H1 (cell line): ENCODE data around the gene SPATA13. TPM values are rescaled to one million over a fixed set of nuclear protein-coding genes. Genes with fewer than 3 reads are reported as not detected.

Source experiments
- CTCF ChIA-PET: fragments of 300-600 bp; sonication (Branson Sonifier 250); formaldehyde crosslinking; loops from one replicate; lab custom pipeline; 2021; ENCODE audit not compliant: partially characterized antibody; lab: Charles Lee
- POLR2A ChIA-PET: fragments of 300-600 bp; sonication (Branson Sonifier 250); formaldehyde crosslinking; loops from one replicate; lab custom pipeline; 2021; ENCODE audit warnings: inconsistent platforms; ENCODE audit not compliant: partially characterized antibody; lab: Charles Lee
- DNase-seq, 2 experiments: peaks; one replicate each; pipeline versions ENCODE4 v3.0.0 to v3.0.0-alpha.2; 2010 to 2022; ENCODE audit warnings: low spot score in 2 of 2, low read depth in 1 of 2, mixed read lengths in 1 of 2
- FAIRE-seq: peaks from 2 replicates; lab custom pipeline; 2011; peaks lifted over from hg19 to GRCh38; lab: Jason Lieb, UNC
- H2AFZ ChIP-seq: 2 replicates; pipeline ENCODE4 v1.8.1; 2012; ENCODE audit warnings: low read length, inconsistent platforms
- H2AK5ac ChIP-seq: 2 replicates; pipeline ENCODE4 v1.6.1; 2013; ENCODE audit warnings: low read depth, low read length
- H2BK120ac ChIP-seq: replicated peaks from 2 replicates; pipeline ENCODE3; 2013; ENCODE audit warnings: low read depth, low read length, inconsistent platforms
- H2BK12ac ChIP-seq: 2 replicates; pipeline ENCODE4 v1.6.1; 2013; ENCODE audit warnings: low read depth, low read length
- H2BK15ac ChIP-seq: 2 replicates; pipeline ENCODE4 v1.6.1; 2013; ENCODE audit warnings: low read length
- H2BK20ac ChIP-seq: 2 replicates; pipeline ENCODE4 v1.6.1; 2013; ENCODE audit warnings: low read length
- H2BK5ac ChIP-seq: 2 replicates; pipeline ENCODE4 v1.6.1; 2013; ENCODE audit warnings: low read depth, low read length
- H3K14ac ChIP-seq: 2 replicates; pipeline ENCODE4 v1.6.1; 2013; ENCODE audit warnings: inconsistent platforms; ENCODE audit not compliant: insufficient read length
- H3K18ac ChIP-seq: 2 replicates; pipeline ENCODE4 v1.6.1; 2013; ENCODE audit warnings: low read length; ENCODE audit errors: extremely low read depth
- H3K23ac ChIP-seq: 2 replicates; pipeline ENCODE4 v1.6.1; 2013; ENCODE audit warnings: inconsistent platforms; ENCODE audit not compliant: insufficient read length
- H3K23me2 ChIP-seq: 2 replicates; pipeline ENCODE4 v1.6.1; 2013; ENCODE audit warnings: low read depth, low read length
- H3K27ac ChIP-seq: 2 replicates; pipeline ENCODE4 v1.6.1; 2011; ENCODE audit warnings: low read depth, low read length, inconsistent platforms
- H3K27me3 ChIP-seq, 4 experiments: replicated peaks in 1 of 4; 1 replicate in 1 of 4; 2 replicates in 3 of 4; pipeline versions ENCODE4 v1.6.1 to v1.8.1; 2011 to 2013; ENCODE audit warnings: low read length in 3 of 4, mild to moderate bottlenecking in 3 of 4, inconsistent platforms in 2 of 4, mixed read lengths in 2 of 4, moderate library complexity in 1 of 4; ENCODE audit not compliant: control insufficient read depth in 3 of 4, insufficient read depth in 3 of 4; ENCODE audit errors: extremely low read depth in 1 of 4
- H3K36me3 ChIP-seq, 4 experiments: 2 replicates each; pipeline versions ENCODE4 v1.6.1 to v1.8.1; 2011 to 2013; ENCODE audit warnings: mild to moderate bottlenecking in 4 of 4, low read length in 3 of 4, moderate library complexity in 2 of 4, control low read depth in 1 of 4, inconsistent platforms in 1 of 4; ENCODE audit not compliant: insufficient read depth in 4 of 4, control insufficient read depth in 2 of 4
- H3K4ac ChIP-seq: replicated peaks from 2 replicates; pipeline ENCODE3; 2013; ENCODE audit warnings: low read length, low read depth, mixed read lengths, inconsistent platforms; ENCODE audit not compliant: insufficient read length
- H3K4me1 ChIP-seq, 4 experiments: replicated peaks in 1 of 4; 1 replicate in 1 of 4; 2 replicates in 3 of 4; pipeline versions ENCODE4 v1.6.1 to v1.8.1; 2011 to 2013; ENCODE audit warnings: low read length in 3 of 4, inconsistent platforms in 2 of 4, mixed read lengths in 1 of 4; ENCODE audit not compliant: insufficient read depth in 4 of 4, control insufficient read depth in 3 of 4
- H3K4me2 ChIP-seq, 2 experiments: 2 replicates each; pipeline versions ENCODE4 v1.6.1 to v1.8.1; 2011 to 2013; ENCODE audit warnings: low read depth in 2 of 2, low read length in 2 of 2, control low read depth in 1 of 2, inconsistent platforms in 1 of 2, mild to moderate bottlenecking in 1 of 2; ENCODE audit not compliant: insufficient read depth in 1 of 2
- H3K4me3 ChIP-seq, 4 experiments: fragments of 200-600, 300-600 bp in 1 of 4; sonication (generic), shearing (Covaris generic), sonication (Bioruptor Twin) in 1 of 4; 2 replicates each; pipeline versions ENCODE4 v1.5.1 to v1.8.1; 2011 to 2016; ENCODE audit warnings: low read length in 4 of 4, low read depth in 3 of 4, control low read depth in 2 of 4, inconsistent platforms in 2 of 4, mild to moderate bottlenecking in 2 of 4, mixed read lengths in 1 of 4, moderate library complexity in 1 of 4; ENCODE audit not compliant: insufficient read depth in 2 of 4; ENCODE audit errors: extremely low read depth in 1 of 4
- H3K56ac ChIP-seq: replicated peaks from 2 replicates; pipeline ENCODE3; 2013; ENCODE audit warnings: low read depth, mild to moderate bottlenecking, mixed read lengths, low read length, inconsistent platforms; ENCODE audit not compliant: insufficient read length
- H3K79me1 ChIP-seq: 2 replicates; pipeline ENCODE4 v1.6.1; 2013; ENCODE audit warnings: low read depth, low read length, control low read depth
- H3K79me2 ChIP-seq, 2 experiments: 2 replicates each; pipeline versions ENCODE4 v1.6.1 to v1.8.1; 2012 to 2013; ENCODE audit warnings: low read length in 2 of 2, mild to moderate bottlenecking in 2 of 2, inconsistent platforms in 1 of 2; ENCODE audit not compliant: insufficient read depth in 2 of 2, control insufficient read depth in 1 of 2
- H3K9ac ChIP-seq, 4 experiments: replicated peaks in 1 of 4; 1 replicate in 1 of 4; 2 replicates in 3 of 4; pipeline versions ENCODE4 v1.6.1 to v1.8.1; 2011 to 2013; ENCODE audit warnings: low read depth in 3 of 4, low read length in 3 of 4, control low read depth in 2 of 4, mild to moderate bottlenecking in 2 of 4, moderate library complexity in 2 of 4, inconsistent platforms in 1 of 4; ENCODE audit errors: extremely low read depth in 1 of 4
- H3K9me3 ChIP-seq, 2 experiments: 2 replicates each; pipeline versions ENCODE4 v1.6.1 to v1.8.1; 2012 to 2013; ENCODE audit warnings: mild to moderate bottlenecking in 2 of 2, moderate library complexity in 2 of 2, control low read depth in 1 of 2, inconsistent platforms in 1 of 2, low read depth in 1 of 2, low read length in 1 of 2, mixed read lengths in 1 of 2; ENCODE audit not compliant: insufficient read depth in 2 of 2
- H4K20me1 ChIP-seq, 2 experiments: replicated peaks in 1 of 2; 2 replicates each; pipeline versions ENCODE3 to v1.8.1; 2011 to 2013; ENCODE audit warnings: inconsistent platforms in 2 of 2, low read length in 2 of 2, mild to moderate bottlenecking in 1 of 2; ENCODE audit not compliant: insufficient read depth in 2 of 2, control insufficient read depth in 1 of 2
- H4K5ac ChIP-seq: 2 replicates; pipeline ENCODE4 v1.6.1; 2013; ENCODE audit warnings: low read length, low read depth, mixed read lengths, inconsistent platforms; ENCODE audit not compliant: insufficient read length
- H4K8ac ChIP-seq: 2 replicates; pipeline ENCODE4 v1.8.0; 2013; ENCODE audit warnings: mild to moderate bottlenecking, moderate library complexity, low read length, inconsistent platforms; ENCODE audit not compliant: insufficient read depth; ENCODE audit errors: extremely low read depth
- H4K91ac ChIP-seq: replicated peaks from 2 replicates; pipeline ENCODE3; 2013; ENCODE audit warnings: low read length, mixed read lengths, inconsistent platforms; ENCODE audit not compliant: insufficient read length
- CHD1 ChIP-seq: IDR thresholded peaks from 2 replicates; pipeline ENCODE4 v1.6.1; 2012; ENCODE audit warnings: low read depth, low read length, improper control_type of control experiment
- JUN ChIP-seq: IDR thresholded peaks from 2 replicates; pipeline ENCODE4 v1.6.1; 2011; ENCODE audit warnings: low read depth, mild to moderate bottlenecking, improper control_type of control experiment, low read length
- KDM4A ChIP-seq: IDR thresholded peaks from one replicate; pipeline ENCODE4 v1.7.1; 2012; ENCODE audit warnings: low read depth, mild to moderate bottlenecking, moderate library complexity, low read length, inconsistent platforms; ENCODE audit not compliant: severe bottlenecking
- PHF8 ChIP-seq: fragments of 200-600 bp; sonication (generic); conservative IDR thresholded peaks from 2 replicates; pipeline ENCODE4 v1.7.1; 2012; ENCODE audit warnings: low read depth, mild to moderate bottlenecking, inconsistent platforms, low read length, moderate library complexity
- RFX5 ChIP-seq: IDR thresholded peaks from 2 replicates; pipeline ENCODE4 v1.6.1; 2011; ENCODE audit warnings: low read depth, low read length, improper control_type of control experiment, borderline replicate concordance
- SP1 ChIP-seq: IDR thresholded peaks from 2 replicates; pipeline ENCODE4 v1.6.1; 2011; ENCODE audit warnings: low read depth, low read length
- SP2 ChIP-seq: IDR thresholded peaks from 2 replicates; pipeline ENCODE4 v1.6.1; 2012; ENCODE audit warnings: mild to moderate bottlenecking, low read length, inconsistent platforms
- WGBS, 2 experiments: shearing (Covaris generic) in 1 of 2; methylation state at CpG; one replicate each; pipeline versions ENCODE4 v1.1.6 to v1.1.7; 2013 to 2015; ENCODE audit warnings: low lambda C conversion rate in 2 of 2, mixed read lengths in 2 of 2, inconsistent platforms in 1 of 2, low coverage in 1 of 2, missing lambda C conversion rate in 1 of 2; ENCODE audit not compliant: insufficient replicate concordance in 2 of 2, insufficient coverage in 1 of 2, insufficient read length in 1 of 2; ENCODE audit errors: extremely low coverage in 1 of 2, missing lambda C conversion rate in 1 of 2; 5-methylcytosine and 5-hydroxymethylcytosine counted together
- polyA plus RNA-seq, 7 experiments: library from polyadenylated mRNA; depleted of rRNA in 3 of 7; stranded (reverse) in 5 of 7; unstranded in 2 of 7; fragments of >200 nt in 5 of 7; fragments of 200-250 nt in 2 of 7; gene quantifications; 1 replicate in 5 of 7; 2 replicates in 1 of 7; 4 replicates in 1 of 7; pipeline versions ENCODE4 v1.2.1 to v1.2.3, GENCODE V29; 2011 to 2013; ENCODE audit warnings: missing spikeins in 2 of 7, mixed read lengths in 2 of 7
- total RNA-seq: library from RNA; stranded (reverse); fragmentation: NEBNext Ultra II Directional; extraction: Animal tissue kit (Norgen Biotek cat#: 25700); gene quantifications from 2 replicates; pipeline ENCODE4 v1.2.1, GENCODE V29; 2021

Gene SPATA13
- total and polyA plus RNA-seq, 2 of the 8 experiments (the other 6 are each of a cell fraction or from before 2014, with no cell fraction given), result 12.6 to 30.9 TPM

DNA sequence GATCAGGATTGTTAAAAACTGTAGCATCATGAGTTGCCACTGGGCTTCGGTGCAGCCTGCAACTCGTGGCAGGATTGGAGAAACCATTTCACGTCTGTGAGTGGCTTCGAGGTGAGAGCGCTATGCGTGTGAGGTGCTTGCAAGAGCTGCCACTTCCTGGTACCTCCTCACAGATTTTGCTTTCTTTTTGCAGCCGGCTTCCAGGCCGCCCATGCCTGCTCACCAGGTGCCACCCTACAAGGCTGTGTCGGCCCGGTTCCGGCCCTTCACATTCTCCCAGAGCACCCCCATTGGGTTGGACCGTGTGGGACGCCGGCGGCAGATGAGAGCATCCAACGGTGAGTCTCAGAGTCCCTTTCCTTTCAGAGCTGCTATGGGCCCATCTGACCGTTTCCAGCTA, 91.0 kb downstream of the SPATA13 start:
- 94% methylated on average over 17 of the region's 17 CpGs; no CpG with 5 or more reads in 1 of the 2 experiments for WGBS, 2 experiments
- H3K4me1 ChIP-seq, result no peaks in the 10 kb centered on the region; a peak in 1 of 7 replicates
- no peaks in the 10 kb centered on the region; the same call in 1 of the 2 replicates for H3K79me1 ChIP-seq
- no peak overlapping the region for H2BK15ac ChIP-seq
- TF ChIP-seq JUN (no peak), SP1 (no peak), RFX5 (peak; percentile 26; the same call in 1 of the 2 replicates), KDM4A (no peak), CHD1 (no peak), SP2 (no peak), PHF8 (no peak)
- no peak overlapping the region for H4K5ac ChIP-seq
- H2AK5ac ChIP-seq, result no peak overlapping the region
- no peak overlapping the region for H2BK5ac ChIP-seq
- H3K9me3 ChIP-seq, result no peaks in the 10 kb centered on the region
- no peak overlapping the region for H3K4me3 ChIP-seq
- ChIA-PET POLR2A (no interaction called here), CTCF (no interaction called here)
- H3K4me2 ChIP-seq, result no peak overlapping the region
- no peak overlapping the region for H2AFZ ChIP-seq
- no peak overlapping the region for H3K9ac ChIP-seq
- 0 out of 4 replicates have a peak, but pooled peaks cover 0 to 6% of the 10 kb centered on the region in 2 experiments for H3K79me2 ChIP-seq
- no peak overlapping the region for H2BK12ac ChIP-seq
- peaks cover 0 to 4% (median 0%) of the 10 kb centered on the region in 4 experiments; a peak in 2 of 8 replicates for H3K36me3 ChIP-seq
- H3K23ac ChIP-seq, result no peak overlapping the region
- H4K8ac ChIP-seq, result no peak overlapping the region
- H3K56ac ChIP-seq, result no peak overlapping the region
- DNase-seq, result no peak
- H3K27ac ChIP-seq, result no peak overlapping the region
- no peak overlapping the region for H2BK20ac ChIP-seq
- no peak overlapping the region for H3K4ac ChIP-seq
- H3K14ac ChIP-seq, result no peak overlapping the region
- H3K18ac ChIP-seq, result no peak overlapping the region
- peaks cover 0 to 2% of the 10 kb centered on the region in 2 experiments for H4K20me1 ChIP-seq
- no peak overlapping the region for H2BK120ac ChIP-seq
- H4K91ac ChIP-seq, result no peak overlapping the region
- no peak for FAIRE-seq
- no peaks in the 10 kb centered on the region for H3K27me3 ChIP-seq
- no peaks in the 10 kb centered on the region for H3K23me2 ChIP-seq
